Upper lobe of right lung (tissue), 1 donor: ENCODE data around the gene RNF214. TPM values are rescaled to one million over a fixed set of nuclear protein-coding genes. Genes with fewer than 3 reads are reported as not detected.

Experiments
- ATAC-seq: fragments of 200-7000 bp; cut with Tn5 transposase; one replicate; pipeline ENCODE4 v1.9.1; 2020; ENCODE audit warnings: mild to moderate bottlenecking, moderate library complexity
- DNase-seq: peaks from one replicate; pipeline ENCODE4 v3.0.0-alpha.2; 2020
- H3K27ac ChIP-seq: fragments of 200-600 bp; one replicate; pipeline ENCODE4 v1.8.0; 2022
- H3K27me3 ChIP-seq: fragments of 200-600 bp; one replicate; pipeline ENCODE4 v1.8.0; 2022; ENCODE audit warnings: mild to moderate bottlenecking
- H3K36me3 ChIP-seq: fragments of 200-600 bp; one replicate; pipeline ENCODE4 v1.8.0; 2022
- H3K4me1 ChIP-seq: fragments of 200-600 bp; one replicate; pipeline ENCODE4 v1.8.0; 2022
- H3K4me3 ChIP-seq: fragments of 200-600 bp; one replicate; pipeline ENCODE4 v1.8.0; 2022; ENCODE audit warnings: mild to moderate bottlenecking
- H3K9me3 ChIP-seq: fragments of 200-600 bp; one replicate; pipeline ENCODE4 v1.8.0; 2022
- intact Hi-C: fragments of 100-400 bp; cut with DNase I; formaldehyde crosslinking; loops from one replicate; pipeline ENCODE4 v1.11.0; 2022
- total RNA-seq: library from RNA; stranded (reverse); fragmentation: NEBNext Ultra II Directional; extraction: Animal tissue kit (Norgen Biotek cat#: 25700); gene quantifications from one replicate; pipeline ENCODE4 v1.2.1, GENCODE V29; 2021
- TF ChIP-seq, protein P1 (sequence below): fragments of 200-600 bp; IDR thresholded peaks from one replicate; pipeline ENCODE4 v1.8.0; 2022; ENCODE audit warnings: antibody characterized with exemption
- donor health status: DM: no; HTN: yes; CAD: no; lungs with severe emphysema.

Gene RNF214
- total RNA-seq, 1 donor from 2014 or later = 27.1 TPM

GRCh38 chr11:117273550-117274289, 41.2 kb downstream of the RNF214 start:
- TF ChIP-seq, protein P1, sequence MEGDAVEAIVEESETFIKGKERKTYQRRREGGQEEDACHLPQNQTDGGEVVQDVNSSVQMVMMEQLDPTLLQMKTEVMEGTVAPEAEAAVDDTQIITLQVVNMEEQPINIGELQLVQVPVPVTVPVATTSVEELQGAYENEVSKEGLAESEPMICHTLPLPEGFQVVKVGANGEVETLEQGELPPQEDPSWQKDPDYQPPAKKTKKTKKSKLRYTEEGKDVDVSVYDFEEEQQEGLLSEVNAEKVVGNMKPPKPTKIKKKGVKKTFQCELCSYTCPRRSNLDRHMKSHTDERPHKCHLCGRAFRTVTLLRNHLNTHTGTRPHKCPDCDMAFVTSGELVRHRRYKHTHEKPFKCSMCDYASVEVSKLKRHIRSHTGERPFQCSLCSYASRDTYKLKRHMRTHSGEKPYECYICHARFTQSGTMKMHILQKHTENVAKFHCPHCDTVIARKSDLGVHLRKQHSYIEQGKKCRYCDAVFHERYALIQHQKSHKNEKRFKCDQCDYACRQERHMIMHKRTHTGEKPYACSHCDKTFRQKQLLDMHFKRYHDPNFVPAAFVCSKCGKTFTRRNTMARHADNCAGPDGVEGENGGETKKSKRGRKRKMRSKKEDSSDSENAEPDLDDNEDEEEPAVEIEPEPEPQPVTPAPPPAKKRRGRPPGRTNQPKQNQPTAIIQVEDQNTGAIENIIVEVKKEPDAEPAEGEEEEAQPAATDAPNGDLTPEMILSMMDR = no peak
- Histone ChIP-seq H3K27ac (no peak overlapping the region), H3K4me3 (no peak overlapping the region), H3K36me3 (peaks cover 10% of the 10 kb centered on the region), H3K27me3 (no peaks in the 10 kb centered on the region), H3K4me1 (no peaks in the 10 kb centered on the region), H3K9me3 (no peaks in the 10 kb centered on the region)
- peak; percentile 28 for ATAC-seq
- intact Hi-C loops = no loop called here
- DNase-seq = no peak

GRCh38 chr11:117278347-117278746, 45.9 kb downstream of the RNF214 start:
- intact Hi-C loops = no loop called here
- no peak for ATAC-seq
- no peak for DNase-seq
- H3K4me1 ChIP-seq = no peaks in the 10 kb centered on the region
- H3K27me3 ChIP-seq = no peaks in the 10 kb centered on the region
- H3K9me3 ChIP-seq = no peaks in the 10 kb centered on the region
- no peak overlapping the region for H3K27ac ChIP-seq
- peaks cover 46% of the 10 kb centered on the region for H3K36me3 ChIP-seq
- H3K4me3 ChIP-seq = no peak overlapping the region
- TF ChIP-seq, protein P1 = no peak

DNA sequence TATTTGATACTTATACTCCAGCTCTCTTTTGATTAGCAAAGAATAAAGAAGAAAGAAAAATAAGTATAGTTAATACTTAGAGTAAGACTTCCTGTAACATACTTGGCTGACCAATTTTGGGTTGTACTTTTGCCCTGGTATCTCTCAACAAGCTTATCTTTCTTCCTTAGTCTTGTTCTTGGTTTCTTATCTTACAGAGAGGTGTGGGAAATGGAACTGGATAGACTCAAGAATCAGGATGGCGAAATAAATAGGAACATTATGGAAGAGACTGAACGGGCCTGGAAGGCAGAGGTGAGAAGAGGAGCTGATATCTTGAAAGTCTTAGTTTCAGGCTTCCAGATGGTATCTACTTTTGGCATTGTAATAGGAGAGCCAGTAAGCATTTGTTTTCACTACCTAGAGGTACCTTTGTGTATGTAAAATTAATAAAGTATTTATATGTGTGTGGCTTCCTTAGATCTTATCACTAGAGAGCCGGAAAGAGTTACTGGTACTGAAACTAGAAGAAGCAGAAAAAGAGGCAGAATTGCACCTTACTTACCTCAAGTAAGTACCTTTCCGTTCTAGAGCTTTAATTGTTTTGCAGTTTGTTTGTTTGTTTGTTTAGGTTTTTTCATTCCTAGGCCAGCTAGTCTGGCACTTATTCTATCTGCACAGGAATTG, 47.4 kb downstream of the RNF214 start:
- Histone ChIP-seq H3K4me3 (no peak overlapping the region), H3K4me1 (no peaks in the 10 kb centered on the region), H3K9me3 (no peaks in the 10 kb centered on the region), H3K36me3 (peaks cover 59% of the 10 kb centered on the region), H3K27ac (no peak overlapping the region), H3K27me3 (no peaks in the 10 kb centered on the region)
- intact Hi-C loops = no loop called here
- ATAC-seq (no peak), DNase-seq (no peak)
- TF ChIP-seq, protein P1 = no peak

DNA sequence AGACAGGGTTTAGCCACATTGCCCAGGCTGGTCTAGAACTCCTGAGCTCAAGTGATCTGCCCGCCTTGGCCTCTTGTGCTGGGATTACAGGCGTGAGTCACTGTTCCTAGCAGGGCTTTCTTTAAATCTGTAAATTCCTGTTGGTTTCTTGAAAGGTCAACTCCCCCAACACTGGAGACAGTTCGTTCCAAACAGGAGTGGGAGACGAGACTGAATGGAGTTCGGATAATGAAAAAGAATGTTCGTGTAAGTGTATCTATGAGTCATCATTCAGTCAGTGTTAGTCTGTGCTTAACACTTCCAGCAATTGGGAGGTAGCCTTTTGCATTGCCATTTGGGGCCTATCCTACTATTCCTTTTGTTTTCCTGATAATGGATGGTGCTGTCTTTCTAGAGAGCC, 48.7 kb downstream of the RNF214 start:
- intact Hi-C loops = no loop called here
- DNase-seq = no peak

DNA sequence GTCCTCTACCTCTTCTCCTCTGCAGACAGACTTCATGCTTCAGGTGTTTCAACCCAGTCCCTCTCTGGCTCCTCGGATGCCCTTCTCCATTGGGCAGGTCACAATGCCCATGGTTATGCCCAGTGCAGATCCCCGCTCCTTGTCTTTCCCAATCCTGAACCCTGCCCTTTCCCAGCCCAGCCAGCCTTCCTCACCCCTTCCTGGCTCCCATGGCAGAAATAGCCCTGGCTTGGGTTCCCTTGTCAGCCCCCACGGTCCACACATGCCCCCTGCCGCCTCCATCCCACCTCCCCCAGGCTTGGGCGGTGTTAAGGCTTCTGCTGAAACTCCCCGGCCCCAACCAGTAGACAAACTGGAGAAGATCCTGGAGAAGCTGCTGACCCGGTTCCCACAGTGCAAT, 49.4 kb downstream of the RNF214 start:
- TF ChIP-seq, protein P1 = no peak
- DNase-seq = no peak
- H3K4me3 ChIP-seq = no peak overlapping the region
- no peak overlapping the region for H3K27ac ChIP-seq
- no peaks in the 10 kb centered on the region for H3K9me3 ChIP-seq
- H3K36me3 ChIP-seq = peaks cover 61% of the 10 kb centered on the region
- no peaks in the 10 kb centered on the region for H3K4me1 ChIP-seq
- no peak for ATAC-seq
- no peaks in the 10 kb centered on the region for H3K27me3 ChIP-seq
- intact Hi-C loops = no loop called here

More for the DNA sequence above, 48.7 kb downstream of the RNF214 start:
- H3K4me3 ChIP-seq = no peak overlapping the region
- H3K9me3 ChIP-seq = no peaks in the 10 kb centered on the region
- TF ChIP-seq, protein P1 = no peak
- H3K27me3 ChIP-seq = no peaks in the 10 kb centered on the region
- H3K4me1 ChIP-seq = no peaks in the 10 kb centered on the region
- peak overlapping the region; percentile 55 for H3K27ac ChIP-seq
- peaks cover 57% of the 10 kb centered on the region for H3K36me3 ChIP-seq
- peak; percentile 52 for ATAC-seq
